HEK293 (cell line): ENCODE data around the gene ATP8B4.

Experiments
- CTCF ChIP-seq: fragments of 450-650 bp; formaldehyde crosslinking; IDR thresholded peaks from 2 replicates; pipeline ENCODE4 v1.5.1; 2016; ENCODE audit warnings: missing biosample characterization, missing genetic modification characterization
- KLF10 ChIP-seq: fragments of 450-650 bp; IDR thresholded peaks from 2 replicates; pipeline ENCODE4 v1.5.1; 2018; ENCODE audit warnings: missing biosample characterization, mild to moderate bottlenecking, missing genetic modification characterization
- MZF1 ChIP-seq: fragments of 450-650 bp; formaldehyde crosslinking; IDR thresholded peaks from 2 replicates; pipeline ENCODE4 v1.5.1; 2017; ENCODE audit warnings: missing biosample characterization, missing genetic modification characterization, borderline replicate concordance
- PATZ1 ChIP-seq: fragments of 450-650 bp; formaldehyde crosslinking; IDR thresholded peaks from 2 replicates; pipeline ENCODE4 v1.5.1; 2016; ENCODE audit warnings: missing biosample characterization, missing genetic modification characterization
- ZBTB17 ChIP-seq: fragments of 450-650 bp; formaldehyde crosslinking; IDR thresholded peaks from 2 replicates; pipeline ENCODE4 v1.5.1; 2016; ENCODE audit warnings: missing biosample characterization, missing genetic modification characterization
- ZBTB49 ChIP-seq: fragments of 450-650 bp; formaldehyde crosslinking; IDR thresholded peaks from 2 replicates; pipeline ENCODE4 v1.5.1; 2016; ENCODE audit warnings: missing biosample characterization, missing genetic modification characterization, low read depth
- ZNF133 ChIP-seq: fragments of 450-650 bp; formaldehyde crosslinking; IDR thresholded peaks from 2 replicates; pipeline ENCODE4 v1.5.1; 2016; ENCODE audit warnings: missing biosample characterization, missing genetic modification characterization
- ZNF174 ChIP-seq: fragments of 450-650 bp; formaldehyde crosslinking; IDR thresholded peaks from 2 replicates; pipeline ENCODE4 v1.5.0; 2017; ENCODE audit warnings: missing biosample characterization, mild to moderate bottlenecking, missing genetic modification characterization
- ZNF184 ChIP-seq: fragments of 450-650 bp; IDR thresholded peaks from 2 replicates; pipeline ENCODE4 v1.5.1; 2018; ENCODE audit warnings: missing biosample characterization, mild to moderate bottlenecking, missing genetic modification characterization
- ZNF26 ChIP-seq: fragments of 450-650 bp; formaldehyde crosslinking; IDR thresholded peaks from 2 replicates; pipeline ENCODE4 v1.5.1; 2016; ENCODE audit warnings: missing biosample characterization, missing genetic modification characterization
- ZNF292 ChIP-seq: fragments of 450-650 bp; formaldehyde crosslinking; IDR thresholded peaks from 2 replicates; pipeline ENCODE4 v1.5.1; 2016; ENCODE audit warnings: low read depth, missing biosample characterization, missing genetic modification characterization, borderline replicate concordance
- ZNF501 ChIP-seq: fragments of 450-650 bp; formaldehyde crosslinking; IDR thresholded peaks from 2 replicates; pipeline ENCODE4 v1.5.1; 2016; ENCODE audit warnings: missing biosample characterization, missing genetic modification characterization
- ZNF513 ChIP-seq: fragments of 450-650 bp; IDR thresholded peaks from 2 replicates; pipeline ENCODE4 v1.5.1; 2018; ENCODE audit warnings: missing biosample characterization, missing genetic modification characterization
- ZNF707 ChIP-seq: fragments of 450-650 bp; formaldehyde crosslinking; IDR thresholded peaks from 2 replicates; pipeline ENCODE4 v1.5.1; 2016; ENCODE audit warnings: missing biosample characterization, missing genetic modification characterization

- TF ChIP-seq PATZ1 (tag by site-specific recombination) = no peak
- TF ChIP-seq ZNF707 = no peak
- no peak for TF ChIP-seq ZNF292 (tag by site-specific recombination)
- no peak for TF ChIP-seq ZNF133 (tag by site-specific recombination)
- TF ChIP-seq ZBTB49 (tag by site-specific recombination) = no peak
- TF ChIP-seq ZNF26 = no peak
- no peak for TF ChIP-seq ZBTB17 (tag by site-specific recombination)
- TF ChIP-seq ZNF184 (tag by site-specific recombination) = no peak
- TF ChIP-seq ZNF501 (tag by site-specific recombination) = no peak
- no peak for TF ChIP-seq CTCF (tag by site-specific recombination)
- TF ChIP-seq ZNF513 (tag by site-specific recombination) = no peak
- TF ChIP-seq ZNF174 = no peak
- no peak for TF ChIP-seq MZF1 (tag by site-specific recombination)
- TF ChIP-seq KLF10 (tag by site-specific recombination) = no peak
Observed at GRCh38 chr15:50003786-50004334, 115.2 kb downstream of the ATP8B4 start.
